ENCODE measurements around the gene CTSS.
A peak's percentile ranks its signal among the peaks of the same experiment; 100 is the strongest.
"Not testable (repeated sequence)": the region's sequence is repeated elsewhere in the genome, so short reads cannot be mapped to it uniquely, and the experiment has no call there.

Gene CTSS

DNA sequence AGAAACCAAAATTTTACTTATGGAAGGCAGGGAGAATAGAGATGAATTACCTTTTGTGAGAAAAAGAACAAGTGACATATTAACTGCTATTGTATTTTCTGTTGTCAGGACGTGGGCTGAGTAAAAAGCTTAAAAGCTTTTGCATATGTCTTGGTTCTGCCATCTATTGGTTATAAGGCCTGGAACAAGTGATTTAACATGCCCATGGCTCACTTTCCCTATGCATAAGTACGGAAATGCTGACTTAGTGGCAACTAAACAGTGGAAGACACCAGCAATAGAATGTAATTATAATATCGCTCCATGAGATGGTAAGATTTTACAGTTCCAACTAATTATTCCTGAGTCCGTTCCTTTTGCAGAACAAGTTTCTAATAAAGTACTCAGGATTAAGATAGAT is 6.7 kb upstream of the CTSS start:
- DNase-seq = no peak

DNA sequence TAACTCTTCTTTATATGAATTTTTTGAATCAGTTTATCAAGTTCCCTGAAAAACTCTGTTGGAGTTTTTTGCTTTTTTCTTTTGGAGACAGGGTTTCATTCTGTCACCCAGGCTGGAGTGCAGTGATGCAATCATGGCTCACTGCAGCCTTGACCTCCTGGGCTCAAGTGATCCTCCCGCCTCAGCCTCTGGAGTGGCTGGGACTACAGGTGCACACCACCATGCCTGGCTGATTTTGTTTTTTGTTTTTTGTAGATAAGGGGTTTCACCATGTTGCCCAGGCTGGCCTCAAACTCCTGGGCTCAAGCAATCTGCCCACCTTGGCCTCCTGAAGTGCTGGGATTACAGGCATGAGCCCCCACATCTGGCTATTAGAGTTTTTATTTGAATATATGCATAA is 2.1 kb upstream of the CTSS start:
- not testable (repeated sequence) for DNase-seq

DNA sequence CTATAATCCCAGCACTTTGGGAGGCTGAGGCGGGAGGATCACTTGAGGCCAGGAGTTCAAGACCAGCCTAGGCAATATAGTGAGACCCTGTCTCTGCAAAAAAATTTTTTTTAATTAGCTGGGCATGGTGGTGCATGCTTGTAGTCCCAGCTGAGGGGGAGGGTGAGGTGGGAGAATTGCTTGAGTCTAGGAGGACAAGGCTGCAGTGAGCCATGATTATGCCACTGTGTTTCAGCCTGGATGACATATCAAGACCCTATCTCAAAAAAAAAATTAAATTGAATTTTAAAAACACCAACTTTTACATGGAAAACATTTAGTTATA is 361 bp upstream of the CTSS start:
- not testable (repeated sequence) for DNase-seq

DNA sequence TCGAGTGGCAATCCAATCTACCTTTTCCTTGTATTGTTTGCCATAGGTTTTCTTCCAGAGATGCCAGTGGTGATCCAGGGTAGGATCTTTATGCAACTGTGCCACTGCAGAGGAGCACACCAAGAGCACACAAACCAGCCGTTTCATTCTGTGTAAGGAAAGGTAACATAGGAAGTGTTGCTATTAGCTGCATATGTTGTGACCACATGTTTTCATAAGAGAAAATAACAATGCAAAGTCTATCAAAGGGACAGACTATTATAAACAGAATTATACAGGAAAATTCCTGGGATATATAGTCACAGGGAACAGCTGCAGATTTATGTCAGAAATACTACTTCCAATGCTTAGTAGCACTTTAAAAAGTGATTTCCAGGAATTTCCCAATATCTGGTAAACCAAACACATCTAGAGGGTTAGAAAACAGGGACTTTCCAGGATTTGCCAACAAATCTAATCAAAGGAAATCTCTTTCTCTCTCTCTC is 919 bp downstream of the CTSS start:
- peak; percentile 42 for DNase-seq

DNA sequence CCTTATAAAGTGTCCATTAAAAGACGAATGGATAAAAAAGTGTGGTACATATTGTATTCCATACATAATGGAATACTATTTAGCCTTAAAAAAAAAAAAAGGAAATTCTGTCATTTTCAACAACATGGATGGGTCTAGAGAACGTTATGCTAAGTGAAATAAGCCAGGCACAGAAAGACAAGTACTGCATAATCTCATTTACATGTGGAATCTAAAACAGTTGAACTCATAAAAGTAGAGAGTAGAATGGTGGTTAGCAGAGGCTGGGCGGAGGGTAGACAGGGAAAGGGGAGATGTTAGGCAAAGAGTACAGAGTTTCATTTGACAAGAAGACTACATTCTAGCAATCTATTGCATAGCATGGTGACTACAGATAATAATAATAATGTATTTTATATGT is 2.6 kb downstream of the CTSS start:
- no peak for DNase-seq

DNA sequence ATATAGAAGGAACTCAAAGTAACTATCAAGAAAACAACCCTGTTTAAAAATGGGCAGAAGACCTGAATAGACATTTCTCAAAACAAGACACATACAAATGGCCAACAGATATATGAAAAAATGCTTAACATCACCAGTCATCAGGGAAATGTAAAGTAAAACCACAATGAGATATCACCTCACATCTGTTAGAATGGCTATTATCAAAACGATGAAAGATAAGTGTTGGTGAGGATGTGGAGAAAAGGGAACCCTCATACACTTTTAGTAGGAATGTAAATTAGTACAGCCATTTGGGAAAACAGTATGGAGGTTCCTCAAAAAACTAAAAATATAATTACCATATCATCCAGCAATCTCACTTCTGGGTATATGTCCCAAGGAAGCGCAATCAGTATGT is 3.0 kb downstream of the CTSS start:
- no peak for DNase-seq

DNA sequence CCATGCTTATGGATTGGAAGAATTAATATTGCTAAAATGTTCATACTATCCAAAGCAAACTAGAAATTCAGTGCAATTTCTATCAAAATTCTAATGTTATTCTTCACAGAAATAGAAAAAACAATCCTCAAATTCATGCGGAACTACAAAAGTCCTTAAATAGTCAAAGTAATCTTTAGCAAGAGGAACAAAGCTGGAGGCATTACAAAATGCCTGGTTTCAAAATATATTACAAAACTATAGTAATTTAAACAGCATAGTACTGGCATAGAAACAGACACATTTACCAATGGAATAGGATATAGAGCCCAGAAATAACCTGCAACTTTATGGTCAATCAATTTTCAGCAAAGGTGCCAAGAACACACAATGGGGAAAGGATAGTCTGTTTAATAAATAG is 3.8 kb downstream of the CTSS start:
- no peak for DNase-seq

DNA sequence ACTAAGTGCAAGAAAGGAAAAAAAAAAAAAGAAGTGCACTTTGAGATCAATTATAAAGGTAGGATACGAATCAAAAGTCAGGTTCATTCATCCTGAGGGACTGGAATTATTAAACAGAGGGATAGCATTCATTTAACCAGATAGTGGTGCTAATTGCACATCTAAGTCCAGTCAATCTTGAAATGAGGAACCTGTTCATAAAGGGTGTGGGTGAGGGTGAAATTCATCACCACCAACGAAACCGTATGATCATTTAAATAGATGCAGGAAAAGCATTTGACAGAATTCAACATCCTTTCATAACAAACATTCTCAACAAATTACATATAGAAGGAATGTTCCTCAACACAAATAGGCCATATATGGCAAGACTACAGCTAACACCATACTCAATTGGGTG is 5.6 kb downstream of the CTSS start:
- no peak for DNase-seq

DNA sequence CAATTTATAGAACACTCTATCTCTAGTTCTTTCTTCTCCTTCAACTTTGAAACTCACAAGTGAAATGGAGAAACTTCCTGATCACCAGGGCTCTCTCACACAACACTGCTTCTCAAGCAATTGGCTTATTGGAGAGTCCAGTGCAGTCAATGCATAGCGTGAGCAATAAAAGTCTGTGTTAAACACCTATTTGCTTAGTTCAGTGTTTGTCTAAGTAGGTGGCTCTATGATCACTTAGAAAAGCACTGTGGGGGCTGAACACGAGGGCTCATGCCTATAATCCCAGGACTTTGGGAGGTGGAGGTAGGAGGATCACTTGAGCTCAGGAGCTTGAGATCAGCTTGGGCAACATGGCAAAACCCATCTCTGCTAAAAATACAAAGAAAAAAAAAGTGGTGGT is 12.2 kb downstream of the CTSS start:
- no peak for DNase-seq

DNA sequence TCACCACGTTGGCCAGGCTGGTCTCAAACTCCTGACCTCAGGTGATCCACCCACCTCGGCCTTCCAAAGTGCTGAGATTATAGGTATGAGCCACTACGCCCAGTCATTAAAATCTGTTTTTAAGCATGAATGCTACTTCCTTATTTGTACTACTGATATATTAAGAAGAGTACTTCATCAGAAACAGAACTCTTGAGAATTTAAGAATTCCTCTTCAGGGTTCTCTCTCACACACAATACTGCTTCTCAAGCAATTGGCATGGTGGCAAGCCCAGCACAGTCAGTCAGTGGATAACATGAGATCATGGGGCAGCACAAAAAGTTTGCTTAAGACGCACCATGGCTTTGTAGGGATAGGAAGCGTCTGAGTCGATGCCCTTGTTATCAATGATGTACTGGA is 14.1 kb downstream of the CTSS start:
- DNase-seq = no peak

DNA sequence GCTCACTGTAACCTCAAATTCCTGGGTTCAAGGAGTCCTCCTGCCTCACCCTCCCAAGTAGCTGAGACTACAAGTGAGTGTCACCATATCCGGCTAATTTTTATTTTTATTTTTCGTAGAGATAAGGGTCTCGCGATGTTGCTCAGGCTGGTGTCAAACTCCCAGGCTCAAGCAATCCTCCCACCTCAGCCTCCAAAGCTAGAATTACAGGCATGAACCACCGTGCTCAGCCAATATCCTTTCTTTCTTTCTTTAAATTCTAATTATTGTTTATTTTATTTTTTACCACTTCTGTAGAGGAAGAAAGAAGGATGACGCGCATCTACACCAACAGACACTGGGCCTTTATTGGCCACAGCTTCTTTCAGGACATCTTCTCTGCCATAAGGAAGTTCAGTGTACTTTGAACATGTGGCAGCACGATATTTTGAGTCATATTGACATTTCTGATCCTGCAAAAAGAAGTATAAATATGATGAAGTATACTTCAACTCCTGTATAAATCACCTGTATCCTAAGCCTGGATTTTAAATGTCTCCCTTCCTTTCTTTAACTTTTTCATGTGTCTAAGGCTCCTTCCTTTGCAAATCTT is 15.8 kb downstream of the CTSS start:
- no peak for DNase-seq

DNA sequence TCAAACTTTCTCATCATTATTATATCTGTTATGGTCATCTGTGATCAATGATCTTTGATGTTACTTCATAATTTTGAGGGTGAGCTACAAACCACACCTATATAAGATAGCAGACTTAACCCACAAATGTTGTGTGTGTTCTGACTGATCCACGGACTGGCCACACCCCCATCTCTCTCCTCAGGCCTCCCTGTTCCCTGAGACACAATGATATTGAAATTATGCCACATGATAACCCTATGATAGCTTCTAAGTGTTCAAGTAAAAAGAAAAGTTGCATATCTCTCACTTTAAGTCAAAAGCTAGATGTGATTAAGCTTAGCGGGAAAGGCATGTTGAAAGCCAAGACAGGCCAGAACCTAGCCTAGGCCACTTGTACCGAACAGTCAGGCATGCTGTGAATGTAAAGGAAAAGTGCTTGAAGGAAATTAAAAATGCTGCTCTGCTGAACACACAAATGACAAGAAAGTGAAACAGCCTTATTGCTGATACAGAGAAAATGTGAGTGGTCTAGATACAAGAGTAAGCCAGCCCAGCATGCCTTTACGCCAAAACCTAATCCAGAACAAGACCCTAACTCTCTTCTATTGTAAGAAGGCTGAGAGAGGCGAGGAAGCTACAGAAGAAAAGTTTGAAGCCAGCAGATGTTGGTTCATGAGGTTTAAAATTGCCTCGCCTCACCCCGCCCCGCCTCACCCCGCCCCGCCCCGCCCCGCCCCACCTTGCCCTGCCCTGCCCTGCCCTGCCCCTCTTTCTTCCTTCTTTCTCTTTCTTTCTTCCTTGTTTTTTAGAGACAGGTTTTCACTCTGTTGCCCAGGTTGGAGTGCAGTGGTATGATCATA is 16.5 kb downstream of the CTSS start:
- no peak for DNase-seq

DNA sequence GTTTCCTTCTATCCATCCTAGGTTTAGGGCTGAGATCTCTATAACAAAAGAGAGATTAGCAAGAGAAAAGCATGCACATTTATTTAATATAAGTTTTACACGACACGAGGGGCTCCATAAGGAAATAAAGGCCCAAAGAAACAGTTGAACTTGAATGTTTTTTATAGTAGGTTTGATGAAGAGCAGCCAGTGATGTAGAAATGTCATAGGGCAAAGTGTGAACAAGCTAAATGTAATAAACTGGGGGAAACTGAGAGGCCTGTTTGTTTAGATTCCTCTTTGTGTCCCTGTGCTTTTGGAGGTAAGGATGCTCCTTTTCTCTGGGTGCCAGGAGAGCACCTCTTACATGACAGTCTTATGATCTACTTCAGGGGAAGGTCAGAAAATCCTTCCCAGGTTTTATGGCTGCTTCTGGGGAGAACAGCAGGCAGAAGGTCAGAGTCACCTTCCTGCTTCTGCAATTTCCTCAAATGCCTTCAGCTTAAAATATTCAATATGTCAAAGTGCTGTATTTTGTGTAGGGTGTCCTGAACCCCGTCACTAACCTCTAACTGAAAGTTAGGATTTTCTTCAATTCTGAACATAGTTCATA is 35.4 kb downstream of the CTSS start:
- no peak for DNase-seq

DNA sequence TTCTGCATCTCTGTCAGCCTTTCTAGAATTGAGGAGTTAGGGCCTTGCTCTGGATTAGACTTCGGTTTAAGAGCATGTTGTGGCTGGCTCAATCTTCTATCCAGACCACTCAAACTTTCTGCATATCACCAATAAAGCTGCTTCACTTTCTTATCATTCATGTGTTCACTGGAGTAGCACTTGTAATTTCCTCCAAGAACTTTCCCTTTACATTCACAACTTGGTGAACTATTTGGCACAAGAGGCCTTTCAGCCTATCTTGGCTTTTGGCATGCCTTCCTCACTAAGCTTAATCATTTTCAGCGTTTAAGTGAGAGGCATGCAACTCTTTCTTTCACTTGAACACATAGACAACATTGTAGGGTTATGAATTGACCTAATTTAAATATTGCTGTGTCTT is 41.2 kb downstream of the CTSS start:
- DNase-seq = no peak

DNA sequence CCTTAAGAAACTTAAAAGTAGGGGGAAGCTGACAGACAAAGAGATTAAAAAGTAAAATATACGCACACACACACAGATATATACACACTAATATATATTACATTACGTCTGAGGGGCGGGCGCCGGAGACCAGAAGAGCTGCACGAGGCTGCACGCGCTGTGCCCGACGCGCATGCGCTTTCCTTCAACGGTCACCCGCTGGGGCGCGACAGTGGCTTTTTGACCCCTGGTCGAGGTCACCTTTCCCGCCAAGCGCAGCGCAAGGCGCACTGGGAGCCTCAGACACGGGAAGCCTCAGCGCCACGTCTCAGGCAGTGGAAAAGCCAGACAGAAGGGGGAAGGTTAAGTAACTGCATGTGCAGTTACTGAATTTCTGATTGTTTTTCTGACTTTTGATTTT is 44.9 kb downstream of the CTSS start, which contains the start of gene HORMAD1:
TSS of gene HORMAD1 (minus strand) at position 193 of the 400 bp plus-strand sequence. CDS start 1,390 bp downstream, outside the sequence.
- no peak for DNase-seq

DNA sequence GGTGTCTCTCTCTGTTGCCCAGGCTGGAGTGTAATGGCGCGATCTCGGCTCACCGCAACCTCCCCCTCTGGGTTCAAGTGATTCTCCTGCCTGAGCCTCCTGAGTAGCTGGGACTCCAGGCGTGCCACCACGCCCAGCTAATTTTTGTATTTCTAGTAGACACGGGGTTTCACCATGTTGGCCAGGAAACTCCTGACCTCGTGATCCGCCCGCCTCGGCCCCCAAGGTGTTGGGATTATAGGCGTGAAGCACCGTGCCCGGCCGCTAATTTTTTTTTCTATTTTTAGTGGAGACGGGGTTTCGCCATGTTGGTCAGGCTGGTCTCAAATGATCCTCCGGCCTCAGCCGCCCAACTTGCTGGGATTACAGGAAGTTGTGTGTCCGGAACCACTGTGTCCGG is 45.5 kb downstream of the CTSS start:
- DNase-seq = no peak

DNA sequence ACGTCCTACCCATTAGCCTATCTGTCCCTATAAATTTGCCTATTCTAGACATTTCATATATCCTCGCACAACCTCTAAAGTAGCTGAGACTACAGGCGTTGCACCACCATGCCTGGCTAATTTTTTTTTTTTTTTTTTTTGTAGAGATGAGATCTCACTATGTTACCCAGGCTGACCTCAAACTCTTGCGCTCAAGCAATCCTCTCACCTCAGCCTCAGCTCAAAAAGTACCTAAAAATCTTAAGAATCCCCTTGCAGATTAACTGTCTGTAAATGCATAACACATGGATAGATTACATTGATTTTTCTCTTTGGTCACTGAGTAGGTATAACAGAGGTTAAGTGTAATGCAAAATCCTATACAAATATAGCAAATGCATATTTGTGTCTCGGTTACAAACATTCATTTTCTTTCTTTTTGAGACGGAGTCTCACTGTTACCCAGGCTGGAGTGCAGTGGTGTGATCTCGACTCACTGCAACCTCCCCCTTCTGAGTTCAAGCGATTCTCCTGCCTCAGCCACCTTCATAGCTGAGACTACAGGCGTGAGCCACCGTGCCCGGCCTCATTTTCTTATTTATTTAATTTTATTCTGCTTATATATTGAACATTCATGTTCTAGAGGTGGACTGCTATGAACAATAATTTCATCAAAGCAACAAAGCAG is 47.2 kb downstream of the CTSS start:
- DNase-seq = no peak

DNA sequence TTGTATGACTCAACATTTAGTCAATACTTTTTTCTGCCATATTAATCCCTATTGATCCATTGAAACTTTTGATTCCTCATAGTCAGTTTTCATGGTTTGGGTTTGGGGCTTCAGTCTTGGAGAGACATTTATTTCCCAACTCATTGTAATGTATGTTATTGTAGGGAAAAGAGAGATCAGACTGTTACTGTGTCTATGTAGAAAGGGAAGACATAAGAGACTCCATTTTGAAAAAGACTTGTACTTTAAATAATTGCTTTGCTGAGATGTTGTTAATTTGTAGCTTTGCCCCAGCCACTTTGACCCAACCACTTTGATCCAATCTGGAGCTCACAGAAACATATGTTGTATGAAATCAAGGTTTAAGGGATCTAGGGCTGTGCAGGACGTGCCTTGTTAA is 56.5 kb downstream of the CTSS start:
- not testable (repeated sequence) for DNase-seq

DNA sequence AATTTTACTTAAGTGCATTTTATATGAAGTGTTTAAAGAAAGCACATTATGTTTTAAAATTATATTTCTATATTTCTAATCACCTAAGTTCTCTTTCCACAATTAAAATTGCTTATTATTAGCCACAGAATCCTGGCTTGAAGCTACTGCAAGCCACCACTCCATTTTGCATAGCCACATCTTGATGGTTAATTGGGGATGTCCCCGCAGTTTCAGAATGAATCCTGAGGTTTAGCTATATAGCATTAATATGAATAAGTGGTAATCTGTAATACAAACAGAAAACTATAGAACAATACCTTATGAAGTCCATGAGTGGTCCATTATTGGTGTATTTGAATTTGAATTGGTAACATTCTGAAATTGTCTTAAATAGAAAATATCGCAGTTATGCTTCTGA is 57.0 kb downstream of the CTSS start:
- DNase-seq = peak; percentile 62

DNA sequence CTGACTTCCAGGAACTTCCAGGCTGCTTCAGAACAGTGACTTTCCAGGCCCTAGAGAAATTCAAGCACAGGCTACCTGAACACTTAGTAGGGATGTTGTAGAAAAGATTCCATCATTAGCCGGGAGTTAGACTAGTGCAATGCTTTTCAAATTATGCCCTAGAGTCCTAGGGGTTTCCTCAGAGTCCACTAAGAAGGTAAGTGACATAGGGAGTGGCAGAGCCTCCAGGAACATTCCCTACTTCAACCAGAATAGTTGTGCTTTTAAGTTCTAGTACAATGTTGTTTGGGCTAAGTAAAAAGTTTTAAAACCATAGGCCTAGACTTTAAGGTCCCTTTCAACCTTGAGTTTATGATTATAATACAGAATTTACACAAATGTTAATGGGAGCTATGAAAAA is 59.5 kb downstream of the CTSS start:
- no peak for DNase-seq

DNA sequence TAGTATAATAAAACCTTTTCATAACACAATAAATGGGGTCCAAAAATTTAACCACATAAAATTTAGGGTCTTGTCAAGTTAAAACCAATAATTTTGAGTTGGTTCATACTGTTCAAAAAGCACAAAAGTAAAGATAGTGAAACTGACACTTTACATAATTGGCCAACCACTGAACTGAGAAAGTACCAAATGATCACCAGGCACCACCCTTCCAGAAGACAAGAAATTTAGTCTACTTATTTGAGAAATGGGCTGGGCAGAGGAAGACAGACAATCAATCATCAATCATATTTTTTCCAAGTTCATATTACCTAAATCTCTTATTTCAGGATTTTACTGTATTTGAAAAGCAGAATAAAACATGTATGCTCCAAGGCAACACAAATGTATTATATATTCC is 62.2 kb downstream of the CTSS start:
- DNase-seq = no peak

DNA sequence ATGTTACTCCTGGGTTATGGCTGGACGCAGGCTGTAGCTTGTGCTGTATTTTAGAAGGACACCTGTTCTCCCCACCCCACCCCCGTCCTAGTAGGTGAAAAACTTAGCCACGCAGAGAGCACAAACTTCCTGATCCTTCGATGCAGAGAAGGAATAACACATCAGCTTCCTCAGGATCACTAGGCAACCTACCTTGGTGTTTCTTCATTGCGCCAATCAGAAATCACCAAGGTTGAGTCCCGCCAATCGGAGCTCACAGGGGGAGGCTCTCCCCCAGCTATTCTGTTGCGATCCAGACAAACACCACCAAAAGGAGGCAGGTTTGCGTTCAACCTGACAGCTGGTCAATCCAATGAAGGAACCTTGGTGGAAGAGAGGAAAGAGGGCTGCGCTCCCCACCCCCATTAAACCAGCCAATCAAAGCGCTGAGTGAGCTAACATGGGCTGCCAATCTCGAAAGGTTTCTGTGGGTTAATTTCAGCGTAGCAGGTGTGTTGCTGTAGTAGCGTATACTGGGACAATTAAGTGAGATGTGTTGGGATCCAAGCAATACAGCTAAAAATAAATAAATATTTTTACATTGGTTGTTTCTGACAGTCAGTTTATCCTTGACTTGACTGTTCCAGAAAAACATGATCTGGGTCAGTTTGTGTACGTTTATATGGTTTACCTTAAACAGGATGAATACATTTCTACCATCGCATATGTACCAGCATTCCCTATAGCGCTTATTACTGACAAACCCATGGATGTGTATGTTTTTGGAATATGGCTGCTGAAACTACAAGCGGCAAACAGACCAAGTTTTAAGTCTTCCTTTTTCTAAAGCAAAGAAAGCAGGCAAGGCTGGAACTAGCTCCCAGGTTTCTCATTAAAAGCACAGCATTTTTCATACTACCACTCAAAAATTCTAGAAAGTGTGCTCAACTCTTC is 68.3 kb downstream of the CTSS start, which contains the start of gene GOLPH3L:
TSS of gene GOLPH3L (minus strand) at position 160 of the 933 bp plus-strand sequence. CDS start 2,316 bp downstream, outside the sequence.
- peak; percentile 98 for DNase-seq
